ENCODE data around the gene FAM13A. TPM values are rescaled to one million over a fixed set of nuclear protein-coding genes. Genes with fewer than 3 reads are reported as not detected.

The FAM13A gene
- polyA plus RNA-seq, 1 donor from 2014 or later = 4.0 TPM

- Histone ChIP-seq H3F3A (ENCODE audit: insufficient read depth, low read length, poor library complexity, severe bottlenecking) (no peaks in the 10 kb centered on the region), H4K20me1 (ENCODE audit: insufficient read depth) (no peaks in the 10 kb centered on the region), H3K4me2 (ENCODE audit: low read length) (no peak overlapping the region), H2AFZ (ENCODE audit: low read depth, low read length) (no peak overlapping the region), H3K36me3 (ENCODE audit: insufficient read depth, low read length) (no peaks in the 10 kb centered on the region), H3K9me2 (ENCODE audit: insufficient read depth, low read length) (no peaks in the 10 kb centered on the region), H3K9ac (ENCODE audit: low read length) (no peak overlapping the region), H3K27ac (ENCODE audit: low read length) (no peak overlapping the region), H3K4me3 (ENCODE audit: low read length) (no peak overlapping the region), H3K79me2 (replicated peaks; ENCODE audit: insufficient read depth, low read length) (no peaks in the 10 kb centered on the region), H3K27me3 (ENCODE audit: insufficient read depth, low read depth, low read length) (no peaks in the 10 kb centered on the region), H3K9me3 (ENCODE audit: low read length) (no peaks in the 10 kb centered on the region)
- no peak for TF ChIP-seq TAF1 (IDR thresholded peaks at IDR 0.05; ENCODE audit: low read depth)
- no peak for TF ChIP-seq EZH2 (IDR thresholded peaks at IDR 0.05; ENCODE audit: borderline replicate concordance, insufficient read depth, low read length, poor library complexity, severe bottlenecking)
- TF ChIP-seq POLR2AphosphoS5 (IDR thresholded peaks at IDR 0.05) = no peak
- TF ChIP-seq, protein P1, sequence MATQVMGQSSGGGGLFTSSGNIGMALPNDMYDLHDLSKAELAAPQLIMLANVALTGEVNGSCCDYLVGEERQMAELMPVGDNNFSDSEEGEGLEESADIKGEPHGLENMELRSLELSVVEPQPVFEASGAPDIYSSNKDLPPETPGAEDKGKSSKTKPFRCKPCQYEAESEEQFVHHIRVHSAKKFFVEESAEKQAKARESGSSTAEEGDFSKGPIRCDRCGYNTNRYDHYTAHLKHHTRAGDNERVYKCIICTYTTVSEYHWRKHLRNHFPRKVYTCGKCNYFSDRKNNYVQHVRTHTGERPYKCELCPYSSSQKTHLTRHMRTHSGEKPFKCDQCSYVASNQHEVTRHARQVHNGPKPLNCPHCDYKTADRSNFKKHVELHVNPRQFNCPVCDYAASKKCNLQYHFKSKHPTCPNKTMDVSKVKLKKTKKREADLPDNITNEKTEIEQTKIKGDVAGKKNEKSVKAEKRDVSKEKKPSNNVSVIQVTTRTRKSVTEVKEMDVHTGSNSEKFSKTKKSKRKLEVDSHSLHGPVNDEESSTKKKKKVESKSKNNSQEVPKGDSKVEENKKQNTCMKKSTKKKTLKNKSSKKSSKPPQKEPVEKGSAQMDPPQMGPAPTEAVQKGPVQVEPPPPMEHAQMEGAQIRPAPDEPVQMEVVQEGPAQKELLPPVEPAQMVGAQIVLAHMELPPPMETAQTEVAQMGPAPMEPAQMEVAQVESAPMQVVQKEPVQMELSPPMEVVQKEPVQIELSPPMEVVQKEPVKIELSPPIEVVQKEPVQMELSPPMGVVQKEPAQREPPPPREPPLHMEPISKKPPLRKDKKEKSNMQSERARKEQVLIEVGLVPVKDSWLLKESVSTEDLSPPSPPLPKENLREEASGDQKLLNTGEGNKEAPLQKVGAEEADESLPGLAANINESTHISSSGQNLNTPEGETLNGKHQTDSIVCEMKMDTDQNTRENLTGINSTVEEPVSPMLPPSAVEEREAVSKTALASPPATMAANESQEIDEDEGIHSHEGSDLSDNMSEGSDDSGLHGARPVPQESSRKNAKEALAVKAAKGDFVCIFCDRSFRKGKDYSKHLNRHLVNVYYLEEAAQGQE (IDR thresholded peaks at IDR 0.05; ENCODE audit: borderline replicate concordance) = no peak
Observed at GRCh38 chr4:89101256-89102161, 44.5 kb upstream of the FAM13A start.

DNA sequence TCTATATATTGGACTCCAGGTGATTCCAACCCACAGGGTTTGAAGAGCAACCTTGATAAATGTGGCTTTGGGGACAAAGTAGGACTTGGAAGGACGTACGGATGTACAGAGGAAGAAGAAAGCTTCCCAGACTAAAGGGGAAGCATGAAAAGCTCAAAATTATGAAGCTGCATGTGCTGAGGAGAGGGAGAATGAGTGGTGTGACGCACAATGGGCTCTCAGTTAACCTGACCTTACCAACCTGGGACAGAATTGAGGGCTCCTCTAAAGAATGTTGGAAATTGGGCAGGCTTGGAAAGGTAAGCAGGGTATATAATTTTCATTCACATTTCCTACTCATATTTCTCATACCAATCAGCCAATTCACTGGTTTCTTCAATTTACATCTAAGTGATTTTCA is 43.9 kb upstream of the FAM13A start:
- TF ChIP-seq, protein P2, sequence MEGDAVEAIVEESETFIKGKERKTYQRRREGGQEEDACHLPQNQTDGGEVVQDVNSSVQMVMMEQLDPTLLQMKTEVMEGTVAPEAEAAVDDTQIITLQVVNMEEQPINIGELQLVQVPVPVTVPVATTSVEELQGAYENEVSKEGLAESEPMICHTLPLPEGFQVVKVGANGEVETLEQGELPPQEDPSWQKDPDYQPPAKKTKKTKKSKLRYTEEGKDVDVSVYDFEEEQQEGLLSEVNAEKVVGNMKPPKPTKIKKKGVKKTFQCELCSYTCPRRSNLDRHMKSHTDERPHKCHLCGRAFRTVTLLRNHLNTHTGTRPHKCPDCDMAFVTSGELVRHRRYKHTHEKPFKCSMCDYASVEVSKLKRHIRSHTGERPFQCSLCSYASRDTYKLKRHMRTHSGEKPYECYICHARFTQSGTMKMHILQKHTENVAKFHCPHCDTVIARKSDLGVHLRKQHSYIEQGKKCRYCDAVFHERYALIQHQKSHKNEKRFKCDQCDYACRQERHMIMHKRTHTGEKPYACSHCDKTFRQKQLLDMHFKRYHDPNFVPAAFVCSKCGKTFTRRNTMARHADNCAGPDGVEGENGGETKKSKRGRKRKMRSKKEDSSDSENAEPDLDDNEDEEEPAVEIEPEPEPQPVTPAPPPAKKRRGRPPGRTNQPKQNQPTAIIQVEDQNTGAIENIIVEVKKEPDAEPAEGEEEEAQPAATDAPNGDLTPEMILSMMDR (IDR thresholded peaks at IDR 0.05; ENCODE audit: poor library complexity, severe bottlenecking) = no peak
- TF ChIP-seq POLR2AphosphoS5 (IDR thresholded peaks at IDR 0.05) (no peak), EZH2 (IDR thresholded peaks at IDR 0.05; ENCODE audit: borderline replicate concordance, insufficient read depth, low read length, poor library complexity, severe bottlenecking) (no peak), SMC3 (conservative IDR thresholded peaks at IDR 0.05; ENCODE audit: poor library complexity) (no peak), RAD21 (conservative IDR thresholded peaks at IDR 0.05) (no peak), MXI1 (conservative IDR thresholded peaks at IDR 0.05; ENCODE audit: poor library complexity, severe bottlenecking) (no peak), TAF1 (IDR thresholded peaks at IDR 0.05; ENCODE audit: low read depth) (no peak), EP300 (conservative IDR thresholded peaks at IDR 0.05; ENCODE audit: poor library complexity, severe bottlenecking) (no peak)
- TF ChIP-seq, protein P1 (IDR thresholded peaks at IDR 0.05; ENCODE audit: borderline replicate concordance) = no peak
- no peak overlapping the region for H3K4me3 ChIP-seq (ENCODE audit: low read length)
- H3K4me2 ChIP-seq (ENCODE audit: low read length) = no peak overlapping the region
- H3K27ac ChIP-seq (ENCODE audit: low read length) = no peak overlapping the region
- no peaks in the 10 kb centered on the region for H4K20me1 ChIP-seq (ENCODE audit: insufficient read depth)
- H3K27me3 ChIP-seq (ENCODE audit: insufficient read depth, low read depth, low read length) = no peaks in the 10 kb centered on the region
- no peaks in the 10 kb centered on the region for H3K36me3 ChIP-seq (ENCODE audit: insufficient read depth, low read length)
- no peaks in the 10 kb centered on the region for H3K79me2 ChIP-seq (replicated peaks; ENCODE audit: insufficient read depth, low read length)
- H3K9me3 ChIP-seq (ENCODE audit: low read length) = no peaks in the 10 kb centered on the region
- no peaks in the 10 kb centered on the region for H3F3A ChIP-seq (ENCODE audit: insufficient read depth, low read length, poor library complexity, severe bottlenecking)
- no peaks in the 10 kb centered on the region for H3K9me2 ChIP-seq (ENCODE audit: insufficient read depth, low read length)
- no peak overlapping the region for H3K9ac ChIP-seq (ENCODE audit: low read length)
- no peak overlapping the region for H2AFZ ChIP-seq (ENCODE audit: low read depth, low read length)
